GM23248 (cell line): Measurements from ENCODE around the gene UQCR10.

Experiments used
- EZH2 ChIP-seq: fragments of 200-600 bp; sonication (generic); IDR thresholded peaks from 2 replicates; pipeline ENCODE4 v1.6.1; 2018; ENCODE audit warnings: antibody characterized with exemption, mild to moderate bottlenecking; ENCODE audit not compliant: insufficient read depth, poor library complexity, severe bottlenecking
- EZH2phosphoT487 ChIP-seq: fragments of 200-600 bp; sonication (generic); IDR thresholded peaks from 2 replicates; pipeline ENCODE4 v1.6.1; 2018; ENCODE audit warnings: antibody characterized with exemption, moderate library complexity, mild to moderate bottlenecking, low read depth; ENCODE audit not compliant: insufficient read depth

DNA sequence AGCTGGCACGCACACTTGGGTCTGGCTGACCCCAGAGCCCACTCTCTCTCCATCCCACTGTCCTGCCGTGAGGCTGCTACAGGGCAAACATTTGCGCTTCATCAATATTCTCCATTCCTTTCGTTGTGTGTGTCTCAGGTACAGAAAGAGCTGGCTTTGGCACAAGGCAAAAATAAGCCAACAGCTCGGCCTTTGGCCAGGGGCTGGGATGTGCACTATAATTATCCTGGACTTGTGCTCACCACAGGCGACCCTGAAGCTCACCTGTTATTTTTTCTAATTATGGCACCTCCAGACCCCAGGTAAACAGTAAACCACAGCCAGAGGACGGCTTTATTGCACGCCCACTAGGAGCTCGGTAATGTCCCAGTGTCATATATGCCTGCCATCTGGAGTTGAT lies 11.3 kb upstream of the UQCR10 start:
- no peak for TF ChIP-seq EZH2phosphoT487
- no peak for TF ChIP-seq EZH2
